NCI-H2081 (cell line): Measurements from ENCODE around the gene COQ3.

Source experiments
- DNase-seq, 2 experiments: peaks; one replicate each; lab custom pipeline; 2025; lab: John Stamatoyannopoulos, UW

The COQ3 gene, protein sequence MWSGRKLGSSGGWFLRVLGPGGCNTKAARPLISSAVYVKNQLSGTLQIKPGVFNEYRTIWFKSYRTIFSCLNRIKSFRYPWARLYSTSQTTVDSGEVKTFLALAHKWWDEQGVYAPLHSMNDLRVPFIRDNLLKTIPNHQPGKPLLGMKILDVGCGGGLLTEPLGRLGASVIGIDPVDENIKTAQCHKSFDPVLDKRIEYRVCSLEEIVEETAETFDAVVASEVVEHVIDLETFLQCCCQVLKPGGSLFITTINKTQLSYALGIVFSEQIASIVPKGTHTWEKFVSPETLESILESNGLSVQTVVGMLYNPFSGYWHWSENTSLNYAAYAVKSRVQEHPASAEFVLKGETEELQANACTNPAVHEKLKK

DNA sequence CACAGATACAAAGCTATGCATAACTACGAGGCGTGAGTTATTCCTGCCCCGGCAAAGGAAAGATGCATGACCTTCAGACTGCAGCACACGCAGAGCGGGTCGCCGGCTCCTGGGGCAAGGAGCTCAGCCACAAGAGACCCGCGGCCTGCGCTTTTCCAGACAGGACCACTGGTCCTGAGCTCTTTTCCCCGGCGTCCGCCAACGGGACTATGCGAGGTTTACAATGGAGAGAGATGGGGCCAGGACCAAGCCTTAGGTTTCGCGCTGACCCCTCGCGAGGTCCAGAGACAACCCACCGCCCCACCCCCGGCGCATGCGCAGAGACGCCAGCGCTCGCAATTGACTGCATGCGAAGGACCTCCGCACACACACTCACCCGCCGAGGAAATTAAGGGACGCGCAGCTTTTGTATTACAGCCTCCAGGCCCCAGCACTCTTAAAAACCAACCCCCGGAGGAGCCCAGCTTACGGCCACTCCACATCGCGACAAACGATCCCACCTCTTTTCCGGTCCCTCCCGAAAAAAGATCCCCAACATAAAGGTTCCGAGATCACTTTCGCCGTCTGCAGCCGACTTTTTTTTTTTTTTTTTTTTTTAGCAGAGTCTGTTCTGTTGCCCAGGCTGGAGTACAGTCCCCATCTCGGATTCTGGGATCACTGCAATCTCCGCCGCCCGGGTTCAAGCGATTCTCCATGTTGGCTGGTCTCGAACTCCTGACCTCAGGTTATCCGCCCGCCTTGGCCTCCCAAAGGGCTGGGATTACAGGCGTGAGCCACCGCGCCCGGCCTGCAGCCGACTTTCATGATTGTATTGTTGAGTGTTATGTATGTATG lies at the start of gene COQ3:
TSS of gene COQ3 (minus strand) at position 498 of the 834 bp plus-strand sequence. CDS start at position 482, 16 bp downstream.
- DNase-seq = peak; percentile 61 to 65

DNA sequence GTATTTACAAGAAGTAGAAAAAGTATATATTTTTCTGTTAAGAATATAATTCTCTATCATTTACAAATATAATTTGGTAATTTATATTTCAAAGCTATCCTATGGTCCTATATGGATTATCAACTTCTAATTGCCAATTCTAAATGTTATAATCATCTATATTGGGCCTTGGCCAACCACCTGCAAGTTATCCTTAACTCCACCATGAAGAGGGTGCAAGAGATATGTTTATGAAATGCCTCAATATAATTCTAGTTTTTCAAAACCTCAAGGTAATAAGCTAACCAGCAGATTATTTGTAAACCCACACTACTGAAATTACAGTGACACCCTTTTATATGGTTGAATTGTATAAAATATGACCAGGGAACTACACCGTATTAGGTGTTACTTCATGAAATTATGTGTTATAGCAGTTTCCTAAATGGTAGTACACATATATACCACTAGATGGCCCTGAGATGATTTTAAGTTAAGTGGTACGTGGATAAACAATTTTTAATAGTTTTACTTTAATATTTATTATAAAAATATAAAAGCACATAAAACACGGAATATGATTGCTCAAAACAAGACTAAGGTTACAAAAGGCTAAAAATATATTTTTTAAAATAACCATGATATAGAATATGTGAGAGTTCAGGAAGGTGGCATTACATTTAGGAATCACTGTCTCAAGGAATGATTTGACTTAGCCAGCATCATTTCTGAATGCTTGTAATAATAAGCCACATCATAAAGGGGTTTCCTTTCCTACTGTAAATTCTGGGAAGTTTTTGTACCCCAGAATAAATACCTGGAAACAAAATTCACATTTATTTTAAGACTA lies 40.9 kb upstream of the COQ3 start:
- DNase-seq = peak in 1 of 2 experiments; percentile 4

DNA sequence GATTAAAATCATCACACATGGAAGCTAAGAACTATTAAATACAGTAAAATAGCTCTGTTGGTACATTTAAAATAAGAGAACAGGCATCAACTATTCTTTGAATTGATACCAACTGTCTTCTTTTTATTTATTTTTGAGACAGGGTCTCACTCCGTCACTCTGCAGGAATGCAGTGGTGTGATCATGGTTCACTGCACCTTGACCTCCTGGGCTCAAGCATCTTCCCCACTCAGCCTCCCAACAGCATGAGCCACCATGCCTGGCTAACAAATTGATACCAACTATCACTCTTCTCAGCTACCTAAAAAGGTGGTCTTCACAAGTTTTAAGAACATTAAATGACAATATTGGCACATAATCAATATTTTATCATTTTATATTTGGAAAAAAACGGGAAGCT lies 38.9 kb upstream of the COQ3 start:
- DNase-seq = no peak

DNA sequence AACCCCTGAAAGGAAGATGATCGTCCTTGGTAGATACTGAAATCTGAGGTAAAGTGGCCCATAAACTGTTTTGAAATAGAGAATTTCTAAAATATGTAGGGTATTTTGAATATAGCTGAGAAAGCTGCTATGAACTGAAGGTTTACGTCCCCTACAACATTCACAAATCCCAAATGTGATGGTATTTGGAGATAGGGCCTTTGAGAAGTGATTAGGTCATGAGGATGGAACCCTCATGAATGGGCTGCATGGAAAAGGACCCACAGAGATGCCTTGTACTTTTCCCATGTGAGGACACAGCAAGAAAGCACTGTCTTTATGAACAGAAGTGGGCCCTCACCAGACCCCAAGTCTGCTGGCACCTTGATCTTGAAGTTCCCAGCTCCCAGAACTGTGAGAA lies 37.9 kb upstream of the COQ3 start:
- no peak for DNase-seq

DNA sequence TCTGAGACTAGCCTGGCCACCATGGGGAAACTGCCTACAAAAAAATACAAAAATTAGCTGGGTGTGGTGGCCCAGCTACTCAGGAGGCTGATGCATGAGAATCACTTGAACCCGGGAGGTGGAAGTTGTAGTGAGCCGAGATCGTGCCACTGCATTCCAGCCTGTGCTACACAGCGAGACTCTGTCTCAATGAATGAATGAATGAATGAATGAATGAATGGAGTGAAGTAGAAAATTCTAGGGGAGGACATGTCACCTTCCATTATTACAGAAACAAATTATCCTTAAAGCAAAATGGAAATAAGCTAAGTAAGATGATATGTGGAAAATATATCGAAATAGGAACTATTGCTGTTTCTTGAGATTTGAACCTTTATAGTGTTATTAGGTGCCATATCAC lies 34.0 kb upstream of the COQ3 start:
- DNase-seq = no peak

DNA sequence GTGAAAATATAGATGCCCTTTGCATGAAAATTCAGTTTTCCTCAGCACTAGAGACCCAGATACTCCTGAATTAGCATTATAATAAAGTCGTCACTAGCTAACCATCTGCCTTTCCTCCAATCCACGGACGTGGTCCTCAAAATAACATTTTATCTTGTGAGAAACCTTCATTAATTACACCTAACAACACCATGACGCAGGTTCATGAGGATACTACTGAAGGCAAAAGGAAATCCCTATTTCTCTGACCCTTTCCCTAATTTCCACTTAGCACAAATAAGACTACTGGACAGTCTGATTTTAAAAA lies 32.4 kb upstream of the COQ3 start:
- no peak for DNase-seq

DNA sequence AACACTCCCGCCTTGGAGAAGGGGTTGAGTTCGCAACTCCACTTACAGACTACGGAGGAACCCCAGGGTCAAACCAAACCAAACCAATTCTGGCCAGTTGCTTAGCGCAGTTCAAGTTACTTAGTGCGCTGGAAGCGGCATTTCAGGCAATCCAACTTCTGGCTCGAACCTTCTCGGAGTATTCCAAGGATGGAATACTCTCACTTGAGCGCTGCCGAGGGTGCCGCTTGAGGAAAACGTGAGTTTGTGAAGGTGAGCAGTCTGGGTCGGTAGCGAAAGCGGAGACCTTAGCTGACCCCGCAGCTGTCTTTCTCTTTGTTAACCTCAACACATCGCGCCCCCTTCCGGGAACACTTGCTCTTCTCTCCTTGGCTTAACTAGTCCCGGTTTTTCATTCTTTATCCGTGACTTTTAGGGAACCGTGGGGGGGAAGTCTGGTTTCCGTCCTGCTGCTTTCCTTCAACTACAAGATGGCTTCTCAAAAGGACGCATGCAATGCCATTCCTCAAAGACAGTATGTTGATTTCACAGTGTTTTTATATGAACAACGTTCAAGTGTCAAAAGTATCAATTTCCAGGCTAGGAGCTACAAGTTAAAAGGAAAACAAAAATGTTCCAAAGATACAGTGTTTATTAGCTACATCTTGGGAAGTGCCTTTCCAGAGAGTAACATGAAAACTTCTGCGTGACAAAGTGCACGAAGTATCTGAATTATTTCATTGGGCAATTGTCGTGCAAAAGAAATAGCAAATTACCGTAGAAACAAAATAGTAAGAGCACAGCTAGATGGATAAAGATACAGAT lies 31.9 kb upstream of the COQ3 start:
- DNase-seq = peak; percentile 44 to 75

DNA sequence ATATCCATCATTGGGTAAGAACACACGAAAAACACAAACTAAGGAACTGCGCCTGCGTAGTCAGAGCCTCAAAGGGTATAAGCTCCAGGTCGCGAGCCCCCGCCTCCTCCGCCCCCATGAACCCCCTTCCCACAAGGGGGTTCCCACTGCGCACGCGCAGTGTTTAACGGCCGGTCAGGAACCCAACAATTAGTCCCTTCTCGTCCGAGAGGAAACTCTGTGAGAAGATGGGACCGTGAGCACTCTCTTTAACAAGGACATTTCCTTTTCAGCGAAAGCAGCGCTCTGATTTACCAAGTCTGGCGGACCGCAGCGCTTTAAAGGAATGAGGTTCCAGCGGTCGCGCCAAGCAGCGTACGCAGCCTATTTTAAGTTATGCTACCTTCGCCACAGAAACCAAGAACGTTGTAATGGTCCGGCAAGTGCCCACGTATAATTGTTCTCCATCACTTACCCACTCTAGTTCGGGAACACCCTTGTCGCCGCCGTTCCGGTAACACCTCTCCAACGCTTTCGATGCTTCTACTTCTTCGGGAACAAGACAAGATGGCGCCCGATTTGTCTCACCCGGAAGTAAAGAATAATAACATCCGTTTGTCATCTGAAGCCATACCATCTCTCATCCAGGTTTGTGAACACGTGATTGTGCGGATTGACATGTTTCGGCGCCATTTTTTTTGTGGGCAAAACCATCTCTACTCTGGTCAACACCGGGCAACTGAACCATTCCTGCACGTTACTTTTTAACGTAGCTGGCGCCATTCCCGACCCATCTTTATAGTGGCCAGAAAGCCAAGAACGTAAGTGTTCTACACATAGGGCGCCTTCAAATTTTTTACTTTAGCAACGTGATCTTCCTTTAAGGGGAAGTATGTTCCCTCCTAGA lies 31.0 kb upstream of the COQ3 start, which contains the start of gene PNISR:
TSS of gene PNISR (minus strand) at position 548 of the 886 bp plus-strand sequence. CDS start 10,649 bp downstream, outside the sequence.
- peak; percentile 90 to 96 for DNase-seq

DNA sequence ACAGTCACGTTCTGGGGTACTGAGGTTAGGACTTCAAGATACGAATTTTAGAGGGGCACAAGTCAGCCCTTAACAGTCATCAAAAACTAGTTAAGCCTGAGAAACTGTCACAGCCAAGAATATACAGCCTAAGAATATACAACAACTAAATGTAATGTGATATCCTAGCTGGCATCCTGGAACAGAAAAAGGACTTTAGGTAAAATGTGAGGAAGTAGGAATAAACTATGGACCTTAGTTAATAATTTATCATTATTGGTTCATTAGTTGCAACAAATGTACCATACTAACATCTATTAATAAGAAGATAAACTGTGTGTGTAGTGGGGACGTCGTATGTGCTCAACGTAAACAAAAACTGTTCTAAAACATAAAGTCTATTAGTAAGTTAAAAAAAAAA lies 30.0 kb upstream of the COQ3 start:
- DNase-seq = no peak

DNA sequence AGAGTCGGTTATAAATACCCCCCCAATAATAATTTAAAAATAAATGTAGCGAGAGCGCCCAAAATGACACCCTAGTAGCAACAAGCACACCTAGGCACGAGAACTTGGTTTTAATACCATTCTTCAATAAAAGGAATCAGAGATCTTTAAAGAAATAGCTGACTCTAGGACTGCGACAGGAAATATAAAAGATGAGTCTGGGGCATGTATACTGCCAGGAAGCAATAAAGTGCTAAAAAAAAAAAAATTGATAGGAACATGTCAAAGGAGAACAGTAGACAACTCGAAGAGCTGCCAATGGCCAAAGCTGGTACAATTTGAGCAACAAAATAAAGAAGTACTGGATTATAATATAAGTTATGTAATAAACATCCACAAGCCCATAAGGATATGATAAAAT lies 28.9 kb upstream of the COQ3 start:
- no peak for DNase-seq

DNA sequence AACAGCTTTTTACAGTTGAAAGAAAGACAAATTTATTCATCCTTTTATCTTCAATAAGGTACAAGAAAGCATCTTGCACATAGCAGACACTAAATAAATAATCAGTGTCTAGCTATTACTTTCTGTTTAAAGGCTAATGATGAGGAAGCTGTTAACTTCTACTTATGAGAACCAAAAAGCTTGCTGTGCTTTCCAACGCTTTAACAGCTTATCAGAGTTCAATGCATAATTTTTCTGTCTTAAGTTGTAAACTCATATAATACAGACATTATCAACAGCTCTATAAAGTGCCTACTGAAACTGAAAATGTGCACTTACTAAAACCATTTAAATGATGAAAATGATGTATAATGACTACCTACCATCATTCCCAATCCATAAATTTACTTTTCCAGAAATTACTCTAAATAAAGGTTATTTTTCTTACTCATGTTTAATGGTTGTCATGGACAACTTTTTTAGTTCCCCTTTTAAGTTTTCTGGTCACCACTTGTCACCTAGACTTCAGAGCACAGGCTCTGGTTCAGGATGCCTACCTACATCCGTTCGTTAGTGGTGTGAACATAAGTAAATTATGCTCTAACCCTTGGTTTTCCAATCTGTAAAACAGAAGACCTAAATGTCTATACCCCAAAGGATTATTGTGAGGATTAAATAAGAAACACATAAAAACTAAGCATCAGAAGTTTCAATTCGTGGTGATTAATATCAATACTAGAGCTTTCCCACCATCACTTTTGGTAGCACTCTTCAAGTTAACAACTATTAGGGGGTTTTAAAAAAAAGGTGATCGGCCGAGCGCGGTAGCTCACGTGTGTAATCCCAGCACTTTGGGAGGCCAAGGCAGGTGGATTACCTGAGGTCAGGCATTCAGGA lies 23.1 kb upstream of the COQ3 start:
- DNase-seq = no peak

DNA sequence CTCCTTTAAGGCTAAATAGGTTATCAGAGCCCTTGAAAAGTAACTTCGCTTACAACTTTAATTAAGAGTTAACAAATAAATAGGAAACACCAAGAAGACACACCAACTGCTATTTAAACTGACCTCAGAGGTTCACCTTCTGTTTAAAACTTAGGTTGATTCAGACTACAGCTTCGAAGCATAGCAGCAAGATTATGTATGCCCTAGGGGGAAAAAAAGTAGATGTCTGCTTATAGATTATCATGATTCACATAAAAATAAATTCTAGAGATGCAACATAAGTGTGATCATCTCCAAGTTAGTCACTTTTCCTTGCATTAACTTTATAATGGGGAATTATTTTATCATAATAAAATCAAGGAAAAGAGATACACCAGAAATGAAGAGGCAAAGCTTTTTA lies 22.2 kb upstream of the COQ3 start:
- no peak for DNase-seq

DNA sequence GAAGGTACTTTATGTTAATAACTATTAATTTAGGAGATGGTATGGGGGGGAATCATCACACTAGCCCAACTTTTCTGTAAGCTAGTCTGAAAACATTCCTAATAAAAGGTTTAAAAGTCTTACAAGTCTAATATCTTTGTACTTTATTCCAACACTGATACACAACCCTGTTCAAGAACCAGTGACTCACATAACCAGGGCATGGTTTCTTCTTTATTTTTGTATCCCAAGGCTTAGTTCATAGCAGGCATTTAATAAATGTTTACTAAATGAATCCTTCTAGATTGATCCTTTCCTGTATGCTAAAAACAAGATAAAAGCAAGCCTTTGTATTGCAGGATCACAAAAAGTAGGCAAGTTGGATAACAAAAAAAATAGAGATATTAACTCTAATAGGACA lies 21.5 kb upstream of the COQ3 start:
- DNase-seq = no peak

DNA sequence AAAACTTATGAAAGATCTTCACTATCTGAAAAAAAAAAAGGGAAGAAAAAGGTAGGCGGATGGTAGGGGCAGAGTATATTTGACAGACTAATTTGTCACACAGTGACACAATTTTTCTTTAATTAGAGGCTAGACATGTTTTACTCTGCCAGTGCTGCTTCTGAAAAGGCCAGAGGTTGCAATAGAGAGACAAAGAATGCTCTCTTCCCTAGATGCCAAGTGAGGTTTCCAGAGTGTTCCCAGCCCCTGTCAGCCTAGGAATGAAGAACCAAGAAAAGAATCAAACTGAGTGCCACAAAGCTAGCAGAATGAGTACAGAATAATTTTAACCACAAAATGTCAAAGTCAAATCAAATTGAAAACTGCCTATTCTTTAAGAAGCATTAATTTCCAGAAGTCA lies 18.1 kb upstream of the COQ3 start:
- DNase-seq = no peak

DNA sequence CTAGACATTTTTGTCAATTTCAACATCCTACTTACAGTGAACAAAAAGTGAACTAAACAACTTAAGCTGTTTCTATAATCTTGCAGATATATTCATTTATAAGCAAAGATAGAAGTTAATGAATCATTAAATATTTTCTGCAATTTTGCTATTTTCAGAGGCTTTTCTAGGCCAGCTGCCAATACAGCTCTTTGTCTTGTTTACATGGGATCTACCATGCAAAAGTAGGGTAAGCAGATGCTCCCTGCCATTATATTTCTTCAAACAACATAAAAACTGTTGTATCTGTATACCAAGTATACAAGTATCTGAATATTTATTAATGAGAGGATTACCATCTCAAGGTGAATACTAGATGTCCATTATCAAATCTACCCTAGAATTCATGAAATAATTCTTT lies 15.7 kb upstream of the COQ3 start:
- DNase-seq = peak; percentile 3 to 6

DNA sequence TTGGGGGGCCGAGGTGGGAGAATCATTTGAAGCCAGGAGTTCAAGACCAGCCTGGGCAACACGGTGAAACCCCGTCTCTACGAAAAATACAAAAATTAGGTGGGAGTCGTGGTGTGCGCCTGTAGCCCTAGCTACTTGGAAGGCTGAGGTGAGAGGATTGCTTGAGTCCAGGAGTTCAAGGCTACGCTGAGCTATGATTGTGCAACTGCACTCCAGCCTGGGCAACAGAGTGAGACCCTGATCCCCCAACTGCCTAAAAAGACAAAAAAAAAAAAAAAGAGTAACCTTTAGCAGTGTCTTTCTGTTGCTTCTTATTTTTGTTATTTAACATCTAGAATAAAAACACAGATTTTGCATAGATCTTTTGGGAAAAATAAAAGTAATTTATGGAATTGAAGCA lies 13.1 kb upstream of the COQ3 start:
- DNase-seq = no peak

DNA sequence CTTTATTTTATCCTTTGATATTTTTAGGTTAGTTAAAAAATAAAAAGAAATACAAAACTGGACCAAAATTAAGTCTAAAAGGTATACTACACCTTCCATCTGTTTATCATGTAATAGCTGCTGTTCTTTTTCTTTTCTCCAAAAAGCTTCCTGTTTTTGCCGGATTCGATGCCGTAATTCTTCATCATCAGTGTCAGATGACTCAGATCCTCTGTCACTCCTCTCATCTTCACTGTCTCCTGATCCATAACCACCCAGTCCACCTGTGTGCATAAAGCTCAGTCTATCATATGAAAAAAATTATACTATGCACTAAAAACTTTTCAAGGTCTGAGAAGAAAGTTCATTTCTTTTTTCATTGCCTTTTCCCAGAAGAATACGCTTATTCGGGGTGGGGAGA lies 8.5 kb upstream of the COQ3 start:
- no peak for DNase-seq

DNA sequence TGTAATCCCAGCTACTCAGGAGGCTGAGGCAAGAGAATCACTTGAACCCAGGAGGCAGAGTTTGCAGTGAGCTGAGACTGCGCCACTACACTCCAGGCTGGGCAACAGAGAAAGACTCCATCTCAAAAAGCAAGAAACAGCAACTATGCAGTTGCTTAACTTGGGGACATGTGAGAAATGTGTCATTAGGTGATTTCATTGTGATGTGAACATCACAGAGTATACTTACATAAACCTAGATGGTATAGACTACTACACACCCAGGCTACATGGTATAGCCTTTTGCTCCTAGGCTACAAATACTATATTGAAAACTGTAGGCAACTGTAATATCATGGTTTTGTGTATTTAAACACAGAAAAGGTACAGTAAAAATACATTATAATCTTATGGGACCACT lies 3.3 kb upstream of the COQ3 start:
- no peak for DNase-seq

DNA sequence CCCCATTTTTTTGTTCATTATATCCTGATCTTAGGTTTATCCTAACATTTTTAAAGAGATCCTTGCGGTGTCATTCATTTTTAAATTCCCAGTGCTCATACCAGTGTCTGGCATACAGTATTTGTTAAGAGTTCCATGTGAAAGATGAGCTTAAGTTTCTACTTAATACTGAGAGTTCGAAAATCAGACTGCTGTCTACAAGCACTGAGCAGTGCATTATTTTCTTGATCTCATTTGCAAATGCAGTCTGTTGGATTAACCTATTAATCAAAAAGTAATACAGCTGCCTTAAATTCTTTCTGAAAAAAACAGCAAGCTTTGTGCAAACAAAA lies 663 bp downstream of the COQ3 start:
- DNase-seq = no peak

DNA sequence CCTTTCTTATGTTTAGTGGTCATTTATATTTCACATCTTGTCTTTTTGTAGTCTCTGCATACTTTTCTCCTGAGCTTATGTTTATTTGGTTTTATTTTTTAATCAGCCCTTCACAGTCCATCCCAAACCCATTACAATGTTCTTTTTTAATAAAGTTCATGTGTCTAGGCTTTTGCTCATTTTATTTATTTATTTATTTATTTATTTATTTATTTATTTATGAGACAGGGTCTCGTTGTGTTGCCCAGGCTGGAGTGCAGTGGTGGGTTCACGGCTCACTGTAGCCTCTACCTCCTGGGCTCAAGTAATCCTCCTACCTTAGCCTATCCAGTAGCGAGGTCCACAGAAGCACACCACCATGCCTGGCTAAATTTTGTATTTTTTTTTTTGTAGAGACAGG lies 3.1 kb downstream of the COQ3 start:
- DNase-seq = no peak
